NCI-H128 (cell line): ENCODE measurements around the gene MEST.
"Not testable (repeated sequence)": the region's sequence is repeated elsewhere in the genome, so short reads cannot be mapped to it uniquely, and the experiment has no call there.

Experiments used
- DNase-seq: peaks from one replicate; lab custom pipeline; 2025; ENCODE audit not compliant: unreplicated experiment; lab: John Stamatoyannopoulos, UW

Gene MEST

DNA sequence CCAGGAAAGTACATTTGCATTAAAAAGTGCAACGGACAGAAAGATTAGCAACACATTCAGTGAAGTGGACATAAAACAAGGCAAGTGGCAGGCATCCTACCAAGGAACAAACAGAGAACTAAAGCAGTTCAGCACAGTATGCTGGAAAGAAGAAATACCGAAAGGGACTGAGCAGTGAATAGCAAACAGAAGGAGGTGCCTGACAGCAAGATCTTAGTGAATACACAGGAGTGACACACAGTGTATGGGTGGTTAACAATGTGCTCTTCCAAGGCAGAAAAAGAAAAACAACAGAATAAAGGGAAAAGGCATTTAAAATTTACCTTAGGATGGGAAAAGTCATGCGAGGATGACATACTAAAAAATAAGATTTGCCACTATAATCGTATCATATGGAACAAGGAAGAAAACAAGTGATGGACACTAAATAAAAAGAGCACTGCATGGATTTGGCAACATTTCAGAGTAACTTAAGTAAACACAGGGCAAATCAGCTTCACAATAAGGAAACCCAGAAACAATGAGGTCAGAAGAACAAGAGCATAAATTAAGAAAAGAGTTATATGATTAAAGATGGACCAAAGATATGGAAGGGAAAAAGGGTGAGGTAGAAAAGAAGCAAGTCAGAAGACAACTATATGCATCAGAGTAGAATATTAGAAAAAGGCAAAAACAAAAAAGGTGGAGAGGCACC is 29.5 kb downstream of the MEST start:
- DNase-seq = no peak

GRCh38 chr7:130523519-130524125 is 31.7 kb downstream of the MEST start:
- DNase-seq = not testable (repeated sequence)

- no peak for DNase-seq
Measured at GRCh38 chr7:130524628-130525027, 32.7 kb downstream of the MEST start.

DNA sequence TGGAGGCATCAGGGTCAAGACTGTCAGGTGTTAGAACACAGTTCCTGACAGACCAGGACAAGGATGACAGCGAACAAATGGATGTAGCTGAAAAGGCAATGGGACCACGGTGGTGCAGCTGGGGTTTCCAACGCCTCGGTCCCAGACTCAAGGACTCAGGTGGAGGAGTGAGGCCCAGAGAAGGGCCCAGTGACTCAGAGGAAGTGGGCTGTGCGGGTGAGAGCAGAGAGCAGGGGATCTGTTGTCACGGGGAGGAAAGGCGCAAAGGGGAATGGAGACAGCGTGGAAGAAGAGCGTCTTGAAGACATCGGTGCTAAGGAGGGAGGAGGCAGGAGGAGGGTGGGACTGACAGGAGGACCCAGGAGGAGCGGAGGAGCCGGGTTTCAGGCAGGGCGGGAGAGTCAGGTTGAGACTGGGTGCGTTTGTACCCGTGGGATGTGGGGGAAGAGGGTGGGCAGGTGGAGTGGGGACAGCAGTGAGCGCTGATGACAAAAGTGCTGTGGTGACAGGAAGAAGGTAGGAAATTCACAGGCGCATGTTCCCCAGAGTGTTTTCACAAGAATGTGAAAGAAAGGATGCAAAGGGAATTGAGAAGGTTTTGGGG is 36.0 kb downstream of the MEST start:
- DNase-seq = not testable (repeated sequence)

GRCh38 chr7:130529417-130529816 is 37.5 kb downstream of the MEST start:
- no peak for DNase-seq

- not testable (repeated sequence) for DNase-seq
Measured at GRCh38 chr7:130537894-130538293, 46.0 kb downstream of the MEST start.

- not testable (repeated sequence) for DNase-seq
Measured at GRCh38 chr7:130541287-130541686, 49.4 kb downstream of the MEST start.

- DNase-seq = not testable (repeated sequence)
Measured at GRCh38 chr7:130542297-130542696, 50.4 kb downstream of the MEST start.

DNA sequence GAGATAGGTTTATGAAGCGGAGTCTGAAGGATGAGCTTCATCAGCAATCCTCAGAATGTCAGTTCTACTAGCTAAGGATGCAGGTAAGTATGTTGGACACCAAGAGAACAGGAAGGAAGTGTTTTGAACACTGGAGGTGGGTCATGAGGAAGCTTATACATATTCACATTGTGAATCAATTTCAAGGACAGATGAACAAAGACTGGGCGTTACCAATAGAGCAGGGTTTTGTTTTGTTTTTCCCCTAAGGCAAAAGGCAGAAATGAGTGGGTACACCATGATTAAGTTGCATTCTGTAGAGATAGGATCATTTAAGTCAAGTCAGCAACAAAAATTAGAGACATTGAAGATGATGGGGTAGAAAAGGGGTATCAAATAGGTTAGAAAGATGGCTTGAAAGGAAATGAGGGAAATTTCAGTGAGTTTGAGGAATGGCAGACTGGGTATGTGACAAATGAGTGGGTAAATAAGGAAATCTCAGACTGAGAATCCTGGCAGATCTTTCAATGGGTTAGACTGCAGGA is 51.7 kb downstream of the MEST start:
- no peak for DNase-seq

DNA sequence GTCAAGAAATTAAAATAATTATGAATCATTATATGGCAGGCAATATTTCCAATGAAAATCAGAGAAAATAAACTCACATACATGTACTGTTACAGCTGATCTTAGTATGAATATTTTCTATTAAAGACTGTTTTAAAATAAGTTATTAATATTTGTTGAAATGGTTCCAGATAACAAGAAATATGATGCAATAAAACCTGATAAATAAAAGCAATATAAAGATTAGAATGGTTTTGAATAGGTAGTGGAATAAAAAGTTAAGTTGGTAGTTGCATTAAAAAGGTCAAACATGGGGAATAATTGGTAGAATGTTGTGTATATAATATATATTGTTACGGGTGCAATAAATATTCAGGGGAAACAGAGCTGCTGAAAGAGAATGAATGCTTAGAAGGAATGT is 52.5 kb downstream of the MEST start:
- DNase-seq = no peak

- no peak for DNase-seq
Measured at GRCh38 chr7:130553398-130554029, 61.6 kb downstream of the MEST start.

GRCh38 chr7:130554481-130554880 is 62.6 kb downstream of the MEST start:
- no peak for DNase-seq
